Ovary (tissue), 3 donors: Measurements from ENCODE around the gene HAVCR1.

Experiments used
- CTCF ChIP-seq, 3 donors: fragments of 450-650 bp in 2 of 3; fragments of 200-600 bp in 1 of 3; IDR thresholded peaks; one replicate each; pipeline versions ENCODE4 v1.5.1 to v1.8.0; 2016 to 2022; ENCODE audit warnings: antibody characterized with exemption in 3 of 3, mild to moderate bottlenecking in 1 of 3
- EP300 ChIP-seq: sonication (generic); formaldehyde crosslinking; IDR thresholded peaks from one replicate; pipeline ENCODE4 v1.6.1; 2017; ENCODE audit warnings: antibody characterized with exemption
- POLR2A ChIP-seq: fragments of 450-650 bp; IDR thresholded peaks from one replicate; pipeline ENCODE4 v1.6.1; 2017; ENCODE audit warnings: antibody characterized with exemption, mild to moderate bottlenecking, moderate library complexity
- donor health status: DM: no; HTN: no; CAD: no.

GRCh38 chr5:157029457-157029856 is 29.5 kb downstream of the HAVCR1 start:
- TF ChIP-seq CTCF (IDR thresholded peaks at IDR 0.05) (no peak), POLR2A (no peak), EP300 (no peak)
